T47D (cell line): ENCODE results near the gene COL11A2.
"Not testable (repeated sequence)": the region's sequence is repeated elsewhere in the genome, so short reads cannot be mapped to it uniquely, and the experiment has no call there.

ENCODE experiments used
- DNase-seq, 2 experiments: peaks; one replicate each; pipeline versions ENCODE4 v3.0.0 to v3.0.0-alpha.2; 2011 to 2012; ENCODE audit warnings: low read depth in 1 of 2, low spot score in 1 of 2
- JUND ChIP-seq: IDR thresholded peaks from 2 replicates; pipeline ENCODE4 v1.6.1; 2012; ENCODE audit warnings: low read depth
- in situ Hi-C: cut with HindIII; loops from 2 replicates; pipeline ENCODE4 v1.10.0; 2016; ENCODE audit warnings: low sequenced_read_pairs, low pct_unique_long_range_greater_than_20kb

The COL11A2 gene

GRCh38 chr6:33192105-33192646 is at the start of gene COL11A2:
TSS of gene COL11A2 (minus strand) at chr6:33192467. CDS start at chr6:33192240, 227 bp downstream.
- no peak for DNase-seq

GRCh38 chr6:33241968-33242367 is 49.7 kb upstream of the COL11A2 start:
- no peak for TF ChIP-seq JUND
- in situ Hi-C loops, result no loop called here
- DNase-seq, result no peak

More at GRCh38 chr6:33192105-33192646, at the start of gene COL11A2:
- no peak for TF ChIP-seq JUND
- in situ Hi-C loops, result no loop called here

- in situ Hi-C loops, result no loop called here
- no peak for DNase-seq
- TF ChIP-seq JUND, result no peak
Measured at GRCh38 chr6:33237741-33238140, 45.5 kb upstream of the COL11A2 start.

- no peak for TF ChIP-seq JUND
- in situ Hi-C loops, result no loop called here
Measured at GRCh38 chr6:33236852-33237251, 44.6 kb upstream of the COL11A2 start.

GRCh38 chr6:33236328-33236727 is 44.1 kb upstream of the COL11A2 start:
- no peak for TF ChIP-seq JUND
- no peak for DNase-seq
- in situ Hi-C loops, result no loop called here

More at GRCh38 chr6:33236852-33237251, 44.6 kb upstream of the COL11A2 start:
- no peak for DNase-seq

GRCh38 chr6:33235221-33235634 is 43.0 kb upstream of the COL11A2 start:
- no peak for DNase-seq
- TF ChIP-seq JUND, result no peak
- in situ Hi-C loops, result no loop called here

- DNase-seq, result not testable (repeated sequence)
Measured at GRCh38 chr6:33226503-33227120, 34.3 kb upstream of the COL11A2 start.

GRCh38 chr6:33217681-33218080 is 25.4 kb upstream of the COL11A2 start:
- in situ Hi-C loops, result no loop called here
- no peak for TF ChIP-seq JUND
- no peak for DNase-seq

More at GRCh38 chr6:33226503-33227120, 34.3 kb upstream of the COL11A2 start:
- in situ Hi-C loops, result not testable (repeated sequence)

GRCh38 chr6:33217246-33217645 is 25.0 kb upstream of the COL11A2 start:
- TF ChIP-seq JUND, result no peak
- in situ Hi-C loops, result no loop called here
- DNase-seq, result no peak

GRCh38 chr6:33216117-33216649 is 23.9 kb upstream of the COL11A2 start:
- in situ Hi-C loops, result no loop called here
- no peak for TF ChIP-seq JUND

GRCh38 chr6:33215271-33216116 is 23.2 kb upstream of the COL11A2 start:
- TF ChIP-seq JUND, result no peak
- DNase-seq, result no peak
- in situ Hi-C loops, result no loop called here

More at GRCh38 chr6:33216117-33216649, 23.9 kb upstream of the COL11A2 start:
- DNase-seq, result no peak

GRCh38 chr6:33213989-33214335 is 21.7 kb upstream of the COL11A2 start:
- DNase-seq, result no peak
- in situ Hi-C loops, result no loop called here
- TF ChIP-seq JUND, result no peak
